Measurements from ENCODE around the gene BRSK2. TPM values are rescaled to one million over a fixed set of nuclear protein-coding genes. Genes with fewer than 3 reads are reported as not detected.

The BRSK2 gene
- polyA plus RNA-seq, 1 of the 3 experiments (the other 2 are of a cell fraction), result 0.64 TPM

GRCh38 chr11:1470681-1471611, 81.2 kb downstream of the BRSK2 start:
- H3K9me3 ChIP-seq, result no peaks in the 10 kb centered on the region
- no peak overlapping the region for H2AFZ ChIP-seq (ENCODE audit: low read depth)
- H3K4me2 ChIP-seq, result no peak overlapping the region
- H4K20me1 ChIP-seq (ENCODE audit: insufficient read depth), result no peaks in the 10 kb centered on the region
- no peak for TF ChIP-seq EZH2phosphoT487 (IDR thresholded peaks at IDR 0.05; ENCODE audit: borderline replicate concordance, low read depth)
- no peak for TF ChIP-seq MEF2A (IDR thresholded peaks at IDR 0.05; ENCODE audit: borderline replicate concordance, low read depth)
- TF ChIP-seq FOXM1 (IDR thresholded peaks at IDR 0.05; ENCODE audit: low read depth), result no peak
- TF ChIP-seq USF2 (IDR thresholded peaks at IDR 0.05; ENCODE audit: borderline replicate concordance, low read depth, low read length), result no peak
- no peak for TF ChIP-seq REST (IDR thresholded peaks at IDR 0.05; ENCODE audit: low read depth, low read length)
- no peak for TF ChIP-seq GATA2 (CRISPR knock-in tag; IDR thresholded peaks at IDR 0.05)
- TF ChIP-seq TCF12 (IDR thresholded peaks at IDR 0.05), result no peak
- no peak for TF ChIP-seq TAF1 (IDR thresholded peaks at IDR 0.05; ENCODE audit: borderline replicate concordance, low read depth, low read length)
- TF ChIP-seq MXI1 (IDR thresholded peaks at IDR 0.05; ENCODE audit: low read depth, low read length), result no peak
- no peak for TF ChIP-seq TEAD4 (IDR thresholded peaks at IDR 0.05; ENCODE audit: borderline replicate concordance, insufficient read depth)
- no peak for TF ChIP-seq NFIC (IDR thresholded peaks at IDR 0.05; ENCODE audit: borderline replicate concordance)
- TF ChIP-seq SIN3A (IDR thresholded peaks at IDR 0.05; ENCODE audit: borderline replicate concordance, low read depth, low read length), result no peak
- no peak for TF ChIP-seq NRF1 (IDR thresholded peaks at IDR 0.05; ENCODE audit: low read depth, low read length)
- TF ChIP-seq RCOR1 (IDR thresholded peaks at IDR 0.05; ENCODE audit: low read length), result no peak
- H3K4me1 ChIP-seq (ENCODE audit: control insufficient read depth in 1 of 2, insufficient read depth in 2 of 2, low read depth in 1 of 2, low read length in 1 of 2), result no peaks in the 10 kb centered on the region; a peak in 1 of 4 replicates
- no peaks in the 10 kb centered on the region for H3K9me2 ChIP-seq
- no peak overlapping the region for H3K9ac ChIP-seq
- no peak overlapping the region for H3K27ac ChIP-seq (ENCODE audit: low read depth in 2 of 2, low read length in 1 of 2)
- peaks cover 4 to 37% of the 10 kb centered on the region in 2 experiments for H3K36me3 ChIP-seq (replicated peaks in 1 of 2; ENCODE audit: control insufficient read depth in 1 of 2, insufficient read depth in 2 of 2, low read length in 1 of 2)
- no peak overlapping the region for H3K4me3 ChIP-seq (ENCODE audit: low read depth in 2 of 2, low read length in 1 of 2)
- POLR2A ChIA-PET, result no interaction called here
- H3K79me2 ChIP-seq (ENCODE audit: insufficient read depth), result no peaks in the 10 kb centered on the region
- H3F3A ChIP-seq (replicated peaks; ENCODE audit: insufficient read depth), result no peaks in the 10 kb centered on the region
- no peak for DNase-seq
- 99% methylated on average over 12 of the region's 40 CpGs for WGBS (ENCODE audit: low lambda C conversion rate)
- no peaks in the 10 kb centered on the region for H3K27me3 ChIP-seq (ENCODE audit: insufficient read depth)
- CTCF ChIA-PET, result interaction anchor here (0.7 kb wide), 1 partner anchor 45 kb away, joined by 3 read pairs; no protein-coding TSS in a partner anchor
